GM19099 (cell line): ENCODE data around the gene MICA.

Experiments
- POLR2A ChIP-seq: IDR thresholded peaks from 3 replicates; pipeline ENCODE4 v1.6.1; 2011; ENCODE audit warnings: low read depth; ENCODE audit not compliant: insufficient read length; ENCODE audit errors: extremely low read depth

MICA gene

DNA sequence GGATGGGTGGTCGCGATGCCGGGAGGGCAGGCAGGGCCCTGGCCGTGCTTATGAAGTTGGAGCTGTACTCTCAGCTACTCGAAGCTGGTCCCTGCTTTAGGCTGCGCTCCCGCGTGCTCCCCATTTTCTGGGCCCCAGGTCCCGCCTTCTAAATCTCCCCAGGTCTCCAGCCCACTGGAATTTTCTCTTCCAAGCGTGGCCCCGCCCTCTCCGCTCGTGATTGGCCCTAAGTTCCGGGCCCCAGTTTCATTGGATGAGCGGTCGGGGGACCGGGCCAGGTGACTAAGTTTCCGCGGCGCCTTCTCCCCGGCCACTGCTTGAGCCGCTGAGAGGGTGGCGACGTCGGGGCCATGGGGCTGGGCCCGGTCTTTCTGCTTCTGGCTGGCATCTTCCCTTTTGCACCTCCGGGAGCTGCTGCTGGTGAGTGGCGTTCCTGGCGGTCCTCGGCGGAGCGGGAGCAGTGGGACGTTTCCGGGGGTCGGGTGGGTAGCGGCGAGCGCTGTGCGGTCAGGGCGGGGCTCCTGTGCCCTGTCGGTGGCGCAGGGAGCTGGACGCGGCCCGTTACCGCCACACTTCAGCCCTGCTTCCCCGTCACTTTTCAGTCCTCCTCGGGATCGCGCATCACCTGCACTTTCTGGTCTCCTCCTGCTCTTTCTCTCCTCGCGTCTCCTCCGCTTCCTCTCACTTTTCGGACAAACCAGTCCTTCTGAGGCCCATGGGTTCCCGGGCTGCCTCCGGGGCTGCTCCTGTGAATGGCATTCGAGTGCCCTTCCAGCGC lies at the start of gene MICA:
MICA (plus strand) TSS at position 313 of the 778 bp plus-strand sequence; CDS start at position 351, 38 bp downstream.
- TF ChIP-seq POLR2A, result peak; percentile 35

DNA sequence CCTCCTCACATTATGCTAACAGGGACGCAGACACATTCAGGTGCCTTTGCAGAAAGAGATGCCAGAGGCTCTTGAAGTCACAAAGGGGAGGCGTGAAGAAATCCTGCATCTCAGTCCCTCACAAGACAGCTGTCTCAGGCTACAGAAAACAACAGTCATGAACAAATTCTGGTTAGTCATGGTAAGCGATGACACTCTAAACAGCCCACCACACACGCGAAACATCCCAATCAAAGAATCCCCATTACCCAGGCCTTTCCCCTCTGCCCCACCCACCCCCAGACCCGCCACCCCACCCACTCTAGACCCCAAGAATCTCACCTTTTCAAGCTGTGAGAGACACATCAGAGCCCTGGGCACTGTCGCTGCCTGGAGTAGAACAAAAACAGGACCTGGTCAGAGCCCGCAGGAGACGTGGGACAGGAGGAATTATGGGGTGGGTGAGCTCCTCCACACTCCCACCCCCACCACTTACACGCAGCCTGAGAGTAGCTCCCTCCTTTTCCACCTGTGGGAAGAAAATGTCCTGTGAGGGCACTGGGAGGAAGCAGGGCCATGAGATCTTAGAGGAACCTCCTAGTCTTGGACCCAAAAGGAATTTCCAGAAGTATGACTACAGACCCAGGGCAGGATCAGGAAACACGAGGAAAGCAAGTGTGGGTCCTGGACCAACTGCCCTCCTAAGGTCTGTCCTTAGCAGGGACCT lies 49.1 kb upstream of the MICA start:
- no peak for TF ChIP-seq POLR2A

DNA sequence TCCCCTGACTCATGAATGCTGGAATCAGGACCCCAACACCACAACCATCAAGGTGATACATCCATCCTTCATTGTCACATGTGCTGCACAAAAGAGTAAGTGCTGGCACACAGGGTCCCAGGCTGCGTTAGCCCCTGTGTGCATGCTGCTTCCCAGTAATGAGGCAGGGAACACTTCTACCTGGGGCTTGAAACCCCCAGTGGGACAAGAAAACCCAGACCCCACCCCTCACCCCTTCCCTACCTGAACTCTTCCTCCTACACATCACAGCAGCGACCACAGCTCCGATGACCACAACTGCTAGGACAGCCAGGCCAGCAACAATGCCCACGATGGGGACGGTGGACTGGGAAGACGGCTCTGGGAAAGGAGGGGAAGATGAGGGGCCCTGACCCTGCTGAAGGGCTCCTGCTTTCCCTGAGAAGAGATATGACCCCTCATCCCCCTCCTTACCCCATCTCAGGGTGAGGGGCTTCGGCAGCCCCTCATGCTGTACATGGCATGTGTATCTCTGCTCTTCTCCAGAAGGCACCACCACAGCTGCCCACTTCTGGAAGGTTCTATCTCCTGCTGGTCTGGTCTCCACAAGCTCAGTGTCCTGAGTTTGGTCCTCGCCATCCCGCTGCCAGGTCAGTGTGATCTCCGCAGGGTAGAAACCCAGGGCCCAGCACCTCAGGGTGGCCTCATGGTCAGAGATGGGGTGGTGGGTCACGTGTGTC lies 48.4 kb upstream of the MICA start:
- TF ChIP-seq POLR2A, result no peak

DNA sequence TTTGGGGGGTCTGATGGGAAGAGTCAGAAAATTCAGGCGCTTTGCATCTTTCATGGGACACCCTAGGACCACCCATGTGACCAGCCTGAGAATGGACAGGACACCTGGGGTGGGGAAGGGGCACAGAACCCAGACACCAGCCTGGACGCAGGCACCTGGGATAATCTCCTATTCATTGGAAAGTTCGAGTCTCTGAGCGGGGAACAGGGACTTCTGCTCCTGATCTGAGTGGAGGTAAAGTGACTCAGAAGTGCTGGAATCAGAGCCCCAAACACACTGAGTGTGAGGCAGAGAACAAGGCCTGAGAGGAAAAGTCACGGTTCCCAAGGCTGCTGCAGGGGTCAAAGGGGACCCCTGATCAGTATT lies 47.8 kb upstream of the MICA start:
- TF ChIP-seq POLR2A, result no peak

DNA sequence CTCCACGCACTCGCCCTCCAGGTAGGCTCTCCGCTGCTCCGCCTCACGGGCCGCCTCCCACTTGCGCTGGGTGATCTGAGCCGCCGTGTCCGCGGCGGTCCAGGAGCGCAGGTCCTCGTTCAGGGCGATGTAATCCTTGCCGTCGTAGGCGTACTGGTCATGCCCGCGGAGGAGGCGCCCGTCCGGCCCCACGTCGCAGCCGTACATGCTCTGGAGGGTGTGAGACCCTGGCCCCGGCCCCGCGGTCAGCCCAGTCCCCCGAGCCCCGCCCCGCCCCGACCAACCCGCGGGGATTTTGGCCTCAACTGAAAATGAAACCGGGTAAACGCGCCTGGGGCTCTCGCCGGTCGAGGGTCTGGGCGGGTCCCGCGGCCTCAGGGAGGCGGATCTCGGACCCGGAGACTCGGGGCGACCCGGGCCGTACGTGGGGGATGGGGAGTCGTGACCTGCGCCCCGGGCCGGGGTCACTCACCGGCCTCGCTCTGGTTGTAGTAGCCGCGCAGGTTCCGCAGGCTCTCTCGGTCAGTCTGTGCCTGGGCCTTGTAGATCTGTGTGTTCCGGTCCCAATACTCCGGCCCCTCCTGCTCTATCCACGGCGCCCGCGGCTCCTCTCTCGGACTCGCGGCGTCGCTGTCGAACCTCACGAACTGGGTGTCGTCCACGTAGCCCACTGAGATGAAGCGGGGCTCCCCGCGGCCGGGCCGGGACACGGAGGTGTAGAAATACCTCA lies 47.0 kb upstream of the MICA start:
- TF ChIP-seq POLR2A, result no peak

DNA sequence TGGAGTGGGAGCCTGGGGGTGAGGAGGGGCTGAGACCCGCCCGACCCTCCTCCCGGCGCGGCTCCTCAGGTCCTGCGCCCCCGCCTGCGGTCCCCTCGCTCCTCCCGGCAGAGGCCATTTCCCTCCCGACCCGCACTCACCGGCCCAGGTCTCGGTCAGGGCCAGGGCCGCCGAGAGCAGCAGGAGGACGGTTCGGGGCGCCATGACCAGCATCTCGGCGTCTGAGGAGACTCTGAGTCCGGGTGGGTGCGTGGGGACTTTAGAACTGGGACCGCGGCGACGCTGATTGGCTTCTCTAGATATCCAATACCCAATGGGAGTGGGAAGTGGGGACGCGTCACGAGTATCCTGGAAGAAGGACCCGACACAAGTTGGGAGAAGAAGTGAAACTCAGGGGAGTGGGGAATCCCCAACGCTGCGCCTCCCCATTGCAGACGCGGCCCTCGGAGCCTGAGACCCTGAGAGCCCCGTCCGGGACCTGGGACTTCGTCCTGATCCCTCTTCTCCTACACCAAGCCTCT lies 46.4 kb upstream of the MICA start, which contains the start of gene HLA-B:
HLA-B (minus strand) TSS at position 234 of the 521 bp plus-strand sequence; CDS start at position 213, 21 bp downstream.
- peak; percentile 99 for TF ChIP-seq POLR2A

DNA sequence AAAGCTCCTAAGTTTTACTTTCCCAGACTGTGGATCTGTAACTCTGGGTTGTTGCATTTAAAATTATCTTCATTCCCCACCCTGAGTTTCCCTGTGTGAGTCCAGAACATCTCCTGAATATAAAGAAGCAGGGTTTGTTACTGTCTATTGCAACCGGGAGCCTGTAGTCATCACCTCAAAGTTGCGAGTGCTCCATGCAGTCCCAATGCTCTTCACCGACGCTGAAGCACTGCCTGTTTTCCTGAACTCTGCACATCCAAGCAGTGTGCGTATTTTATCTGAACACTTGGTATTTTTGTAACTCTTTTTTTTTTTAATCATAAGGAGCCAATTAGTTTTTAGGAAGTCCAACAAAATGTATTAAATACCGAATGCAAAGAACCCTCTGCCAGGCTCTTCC lies 45.5 kb upstream of the MICA start:
- TF ChIP-seq POLR2A, result no peak

DNA sequence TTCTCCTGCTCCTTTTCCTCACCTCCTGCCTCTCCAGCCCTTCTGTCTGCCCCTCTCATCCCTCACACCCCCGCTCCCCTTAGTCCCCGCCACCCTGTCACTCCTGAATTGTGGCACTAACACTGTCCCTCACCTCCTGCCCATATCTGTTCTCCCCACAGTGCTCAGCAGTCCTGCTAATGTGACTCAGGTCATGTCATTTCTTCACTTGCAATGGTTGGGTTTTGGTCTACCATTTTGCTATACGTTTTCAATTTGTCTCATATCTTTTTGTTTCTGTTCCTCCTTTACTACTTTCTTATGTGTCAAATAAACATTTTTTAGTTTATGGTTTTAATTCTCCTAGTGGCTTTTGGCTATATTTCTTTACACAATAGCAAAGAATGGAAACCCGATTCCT lies 45.1 kb upstream of the MICA start:
- TF ChIP-seq POLR2A, result no peak

DNA sequence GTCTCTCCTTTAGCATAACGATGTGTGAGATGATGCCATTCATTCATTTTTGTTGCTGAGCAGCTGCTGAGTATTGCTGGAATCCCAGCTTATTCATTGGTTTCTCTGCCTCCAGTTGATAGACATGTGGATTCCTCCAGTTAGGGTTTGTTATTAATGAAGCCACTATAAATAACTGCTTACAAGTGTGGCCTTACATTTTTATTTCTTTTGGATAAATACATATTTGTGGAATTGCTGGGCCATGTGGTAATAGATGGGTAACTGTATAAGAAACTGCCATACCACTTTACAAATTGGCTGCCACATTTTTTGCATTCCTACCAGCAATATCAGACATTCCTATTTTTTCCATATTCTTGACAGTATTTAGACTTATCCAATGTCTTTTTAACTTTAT lies 43.8 kb upstream of the MICA start:
- no peak for TF ChIP-seq POLR2A

DNA sequence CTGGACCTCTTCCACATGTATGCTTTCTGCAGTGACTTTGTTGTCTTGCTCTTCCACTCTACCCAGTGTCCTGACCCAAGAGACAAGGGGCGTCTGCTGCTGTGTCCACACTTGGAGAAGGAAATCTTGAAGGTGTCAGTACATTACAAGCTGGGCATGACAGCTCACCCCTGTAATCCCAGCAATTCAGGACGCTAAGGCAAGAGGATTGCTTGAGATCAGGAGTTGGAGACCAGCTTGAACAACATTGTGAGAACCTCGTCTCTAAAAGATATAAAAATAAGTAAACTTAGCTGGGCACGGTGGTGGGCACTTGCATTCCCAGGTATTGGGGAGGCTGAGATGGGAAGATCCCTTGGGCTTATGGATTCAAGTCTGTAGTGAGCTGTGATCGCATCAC lies 40.6 kb upstream of the MICA start:
- no peak for TF ChIP-seq POLR2A

DNA sequence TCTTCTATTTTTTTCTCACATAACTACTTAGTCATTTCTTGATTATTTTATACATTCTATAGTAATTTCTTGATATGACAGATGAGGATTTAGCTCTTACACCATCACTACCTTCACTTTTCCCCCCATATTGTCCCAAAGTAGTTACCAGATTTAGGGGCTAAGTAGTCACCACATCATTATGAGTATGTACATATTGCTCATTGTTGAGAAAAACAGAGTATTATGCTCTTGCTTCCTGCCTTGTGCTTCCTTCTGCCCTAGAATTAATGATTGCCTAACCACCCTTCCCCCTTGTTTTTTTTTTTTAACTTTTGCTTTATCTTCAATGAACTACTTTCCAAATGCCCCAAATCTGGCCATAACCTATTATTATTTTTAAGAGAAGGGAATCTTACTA lies 39.6 kb upstream of the MICA start:
- TF ChIP-seq POLR2A, result no peak

DNA sequence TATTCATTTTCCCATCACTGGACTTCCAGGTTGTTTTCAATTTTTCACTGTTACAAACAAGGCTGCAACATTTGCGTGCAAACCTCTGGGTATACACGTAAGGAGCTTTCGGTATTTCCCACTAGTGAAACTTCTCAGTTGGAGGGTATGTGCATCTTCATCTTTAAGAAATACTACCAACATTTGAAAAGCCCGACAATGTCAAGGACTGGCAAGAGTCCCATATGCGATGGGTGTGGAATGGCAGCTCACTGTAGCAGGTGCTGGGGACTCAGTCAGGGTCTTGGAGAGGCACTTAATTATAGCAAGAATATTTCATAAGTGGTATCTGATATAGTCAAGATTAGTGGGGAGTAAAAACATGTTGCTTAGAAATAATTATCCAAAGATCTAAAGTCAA lies 37.5 kb upstream of the MICA start:
- TF ChIP-seq POLR2A, result no peak

DNA sequence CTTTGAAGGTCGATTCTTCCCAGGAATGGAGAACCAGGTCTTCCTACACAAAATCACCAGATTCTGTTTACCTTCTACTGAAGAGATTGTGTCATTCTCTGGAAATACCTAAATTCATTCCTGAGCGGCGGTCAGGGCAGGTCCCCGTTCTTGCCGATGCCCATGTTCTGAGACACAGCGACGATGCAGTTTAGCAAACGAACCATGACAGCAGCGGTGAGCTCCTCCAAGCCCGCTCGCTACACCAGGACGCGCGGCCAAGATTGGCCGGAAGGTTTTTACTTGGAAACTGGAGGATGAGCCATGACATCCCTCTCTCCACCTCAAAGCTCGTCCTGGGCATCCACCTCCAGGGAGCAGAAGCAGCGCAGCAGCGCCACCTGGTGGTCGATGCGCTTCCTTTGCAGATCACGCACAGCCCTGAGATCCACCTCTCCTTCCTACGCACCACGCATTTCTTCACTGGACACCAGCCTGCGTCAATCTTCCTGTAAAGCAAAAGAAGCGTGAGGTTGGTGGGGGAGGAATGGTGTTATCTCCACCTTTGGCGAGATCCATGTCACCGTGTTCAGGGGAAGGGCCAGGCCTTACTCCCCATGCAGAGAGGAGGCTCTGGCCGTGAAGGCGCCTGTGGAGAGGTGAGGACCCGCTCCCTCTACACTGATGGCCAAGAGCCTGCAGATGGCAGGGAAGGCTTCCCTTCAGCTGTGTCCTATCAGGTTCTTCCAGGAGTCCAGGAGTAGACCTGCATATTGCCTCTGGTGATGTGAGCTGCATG lies 36.5 kb upstream of the MICA start:
- no peak for TF ChIP-seq POLR2A

DNA sequence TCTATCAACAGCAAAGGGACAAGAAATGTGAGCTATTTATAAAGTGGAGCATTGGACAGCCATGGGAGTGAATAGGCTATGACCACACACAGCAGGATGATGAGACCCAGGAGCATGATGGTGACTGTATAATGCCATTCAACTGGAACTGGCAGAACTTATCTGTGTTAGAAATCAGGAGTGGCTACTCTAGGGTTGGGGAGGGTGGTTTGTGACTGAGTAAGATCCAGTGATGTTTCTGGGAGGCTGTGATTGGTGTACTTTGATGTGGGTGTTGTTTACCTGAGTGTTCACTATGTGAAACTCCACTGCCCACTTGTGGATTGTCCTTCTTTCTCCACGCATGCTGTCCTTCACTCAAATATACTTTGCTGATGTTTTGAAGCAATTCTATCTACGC lies 34.9 kb upstream of the MICA start:
- no peak for TF ChIP-seq POLR2A
